GM04504 (cell line): ENCODE results near the gene ZC3HAV1.
"Not testable (repeated sequence)": the region's sequence is repeated elsewhere in the genome, so short reads cannot be mapped to it uniquely, and the experiment has no call there.

Experiments
- DNase-seq: peaks from one replicate; pipeline ENCODE4 v3.0.0-alpha.2; 2012; ENCODE audit warnings: low read depth

Gene ZC3HAV1

GRCh38 chr7:139112316-139112715 is 2.8 kb upstream of the ZC3HAV1 start:
- no peak for DNase-seq

GRCh38 chr7:139111811-139112301 is 2.3 kb upstream of the ZC3HAV1 start:
- no peak for DNase-seq

- no peak for DNase-seq
Observed at GRCh38 chr7:139111147-139111546, 1.6 kb upstream of the ZC3HAV1 start.

GRCh38 chr7:139109983-139110411 is 477 bp upstream of the ZC3HAV1 start:
- DNase-seq = no peak

- no peak for DNase-seq
Observed at GRCh38 chr7:139108266-139109187, 993 bp downstream of the ZC3HAV1 start.

- no peak for DNase-seq
Observed at GRCh38 chr7:139106959-139107358, 2.6 kb downstream of the ZC3HAV1 start.

- DNase-seq = not testable (repeated sequence)
Observed at GRCh38 chr7:139106227-139106626, 3.3 kb downstream of the ZC3HAV1 start.

GRCh38 chr7:139105484-139105883 is 4.0 kb downstream of the ZC3HAV1 start:
- DNase-seq = no peak

- no peak for DNase-seq
Observed at GRCh38 chr7:139104091-139104450, 5.4 kb downstream of the ZC3HAV1 start.

- no peak for DNase-seq
Observed at GRCh38 chr7:139103057-139103815, 6.3 kb downstream of the ZC3HAV1 start.

- DNase-seq = not testable (repeated sequence)
Observed at GRCh38 chr7:139101637-139102158, 7.8 kb downstream of the ZC3HAV1 start.

GRCh38 chr7:139099172-139099947 is 10.2 kb downstream of the ZC3HAV1 start:
- DNase-seq = no peak

- DNase-seq = no peak
Observed at GRCh38 chr7:139095194-139095659, 14.3 kb downstream of the ZC3HAV1 start.

- DNase-seq = no peak
Observed at GRCh38 chr7:139094596-139094995, 14.9 kb downstream of the ZC3HAV1 start.

- DNase-seq = no peak
Observed at GRCh38 chr7:139094030-139094429, 15.5 kb downstream of the ZC3HAV1 start.

- DNase-seq = not testable (repeated sequence)
Observed at GRCh38 chr7:139093512-139093911, 16.0 kb downstream of the ZC3HAV1 start.

GRCh38 chr7:139092090-139092796 is 17.3 kb downstream of the ZC3HAV1 start:
- no peak for DNase-seq

GRCh38 chr7:139091677-139091996 is 17.9 kb downstream of the ZC3HAV1 start:
- no peak for DNase-seq

- no peak for DNase-seq
Observed at GRCh38 chr7:139089118-139089517, 20.4 kb downstream of the ZC3HAV1 start.

GRCh38 chr7:139088268-139088667 is 21.3 kb downstream of the ZC3HAV1 start:
- no peak for DNase-seq

GRCh38 chr7:139087212-139087611 is 22.3 kb downstream of the ZC3HAV1 start:
- DNase-seq = no peak
